Left ventricle myocardium inferior (tissue), 1 donor: ENCODE measurements around the gene PAX7. TPM values are rescaled to one million over a fixed set of nuclear protein-coding genes. Genes with fewer than 3 reads are reported as not detected.

Experiments
- DNase-seq: peaks from one replicate; pipeline ENCODE4 v3.0.0-alpha.2; 2020
- H3K27ac ChIP-seq: fragments of 200-600 bp; replicated peaks from 2 replicates; pipeline ENCODE4 v1.8.0; 2021
- H3K27me3 ChIP-seq: fragments of 200-600 bp; 2 replicates; pipeline ENCODE4 v1.8.0; 2021; ENCODE audit warnings: low read depth
- H3K36me3 ChIP-seq: fragments of 200-600 bp; 2 replicates; pipeline ENCODE4 v1.8.0; 2021
- H3K4me1 ChIP-seq: fragments of 200-600 bp; 2 replicates; pipeline ENCODE4 v1.8.0; 2021
- H3K4me3 ChIP-seq: fragments of 200-600 bp; 2 replicates; pipeline ENCODE4 v1.8.0; 2021; ENCODE audit warnings: mild to moderate bottlenecking, moderate library complexity
- H3K9me3 ChIP-seq: fragments of 200-600 bp; replicated peaks from 2 replicates; pipeline ENCODE4 v1.8.0; 2021
- intact Hi-C: fragments of 100-400 bp; cut with micrococcal nuclease; formaldehyde crosslinking; loops from one replicate; pipeline ENCODE4 v1.11.0; 2022
- total RNA-seq: library from RNA; stranded (reverse); fragmentation: NEBNext Ultra II Directional; extraction: Animal tissue kit (Norgen Biotek cat#: 25700); gene quantifications from one replicate; pipeline ENCODE4 v1.2.1, GENCODE V29; 2021
- TF ChIP-seq, protein P1 (sequence below): fragments of 200-600 bp; IDR thresholded peaks from 2 replicates; pipeline ENCODE4 v1.8.0; 2021; ENCODE audit warnings: antibody characterized with exemption, mild to moderate bottlenecking, borderline replicate concordance
- donor health status: DM: no; HTN: yes; CAD: no; lungs with severe emphysema.

Gene PAX7
- total RNA-seq, 1 donor from 2014 or later: not detected

DNA sequence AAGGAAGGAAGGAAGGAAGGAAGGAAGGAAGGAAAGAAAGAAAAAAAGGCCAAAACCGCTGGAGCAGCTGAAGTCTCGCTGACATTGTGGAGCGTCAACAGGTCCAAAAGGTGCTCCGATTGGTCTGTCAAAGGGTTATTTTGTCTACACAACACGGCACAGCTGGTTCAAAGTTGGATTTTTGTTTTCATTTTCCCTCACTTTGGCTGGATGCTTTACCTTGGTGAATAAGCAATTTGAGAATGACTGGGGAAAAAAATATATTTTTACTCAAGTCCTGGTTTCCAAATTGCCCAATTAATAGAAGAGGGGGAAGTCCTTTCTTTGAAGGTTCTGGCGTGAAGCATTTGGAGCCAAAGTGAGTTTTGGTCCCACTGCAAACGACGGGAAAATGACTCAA, 19.3 kb upstream of the PAX7 start:
- no peaks in the 10 kb centered on the region for H3K9me3 ChIP-seq
- peaks cover 97% of the 10 kb centered on the region for H3K27me3 ChIP-seq
- H3K36me3 ChIP-seq: no peaks in the 10 kb centered on the region
- H3K4me3 ChIP-seq: no peak overlapping the region
- intact Hi-C loops: no loop called here
- no peak overlapping the region for H3K27ac ChIP-seq
- TF ChIP-seq, protein P1, sequence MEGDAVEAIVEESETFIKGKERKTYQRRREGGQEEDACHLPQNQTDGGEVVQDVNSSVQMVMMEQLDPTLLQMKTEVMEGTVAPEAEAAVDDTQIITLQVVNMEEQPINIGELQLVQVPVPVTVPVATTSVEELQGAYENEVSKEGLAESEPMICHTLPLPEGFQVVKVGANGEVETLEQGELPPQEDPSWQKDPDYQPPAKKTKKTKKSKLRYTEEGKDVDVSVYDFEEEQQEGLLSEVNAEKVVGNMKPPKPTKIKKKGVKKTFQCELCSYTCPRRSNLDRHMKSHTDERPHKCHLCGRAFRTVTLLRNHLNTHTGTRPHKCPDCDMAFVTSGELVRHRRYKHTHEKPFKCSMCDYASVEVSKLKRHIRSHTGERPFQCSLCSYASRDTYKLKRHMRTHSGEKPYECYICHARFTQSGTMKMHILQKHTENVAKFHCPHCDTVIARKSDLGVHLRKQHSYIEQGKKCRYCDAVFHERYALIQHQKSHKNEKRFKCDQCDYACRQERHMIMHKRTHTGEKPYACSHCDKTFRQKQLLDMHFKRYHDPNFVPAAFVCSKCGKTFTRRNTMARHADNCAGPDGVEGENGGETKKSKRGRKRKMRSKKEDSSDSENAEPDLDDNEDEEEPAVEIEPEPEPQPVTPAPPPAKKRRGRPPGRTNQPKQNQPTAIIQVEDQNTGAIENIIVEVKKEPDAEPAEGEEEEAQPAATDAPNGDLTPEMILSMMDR: no peak
- DNase-seq: no peak
- no peaks in the 10 kb centered on the region for H3K4me1 ChIP-seq

DNA sequence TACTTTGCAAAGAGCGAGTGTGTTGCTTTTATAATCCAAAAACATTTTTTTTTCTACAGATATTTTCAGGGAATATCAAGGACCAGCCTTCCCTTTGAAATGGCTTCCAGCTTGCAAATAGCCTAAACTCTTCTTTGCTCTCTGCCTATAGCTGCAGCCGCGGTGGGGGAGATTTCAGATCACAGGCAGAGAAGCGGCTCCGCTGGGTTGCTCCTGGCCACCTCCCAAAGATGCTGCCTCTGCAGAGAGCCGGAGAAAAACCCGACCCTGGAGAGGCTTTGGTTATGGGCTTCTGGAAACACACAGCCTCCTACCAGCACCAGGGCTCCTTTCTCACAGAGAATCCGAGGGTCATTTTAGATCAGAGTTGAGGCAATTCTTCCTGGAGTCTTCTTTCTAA, 18.6 kb upstream of the PAX7 start:
- TF ChIP-seq, protein P1: no peak
- Histone ChIP-seq H3K9me3 (no peaks in the 10 kb centered on the region), H3K4me3 (no peak overlapping the region), H3K4me1 (no peaks in the 10 kb centered on the region), H3K36me3 (no peaks in the 10 kb centered on the region), H3K27me3 (peaks cover 97% of the 10 kb centered on the region), H3K27ac (no peak overlapping the region)
- intact Hi-C loops: no loop called here
- DNase-seq: no peak

DNA sequence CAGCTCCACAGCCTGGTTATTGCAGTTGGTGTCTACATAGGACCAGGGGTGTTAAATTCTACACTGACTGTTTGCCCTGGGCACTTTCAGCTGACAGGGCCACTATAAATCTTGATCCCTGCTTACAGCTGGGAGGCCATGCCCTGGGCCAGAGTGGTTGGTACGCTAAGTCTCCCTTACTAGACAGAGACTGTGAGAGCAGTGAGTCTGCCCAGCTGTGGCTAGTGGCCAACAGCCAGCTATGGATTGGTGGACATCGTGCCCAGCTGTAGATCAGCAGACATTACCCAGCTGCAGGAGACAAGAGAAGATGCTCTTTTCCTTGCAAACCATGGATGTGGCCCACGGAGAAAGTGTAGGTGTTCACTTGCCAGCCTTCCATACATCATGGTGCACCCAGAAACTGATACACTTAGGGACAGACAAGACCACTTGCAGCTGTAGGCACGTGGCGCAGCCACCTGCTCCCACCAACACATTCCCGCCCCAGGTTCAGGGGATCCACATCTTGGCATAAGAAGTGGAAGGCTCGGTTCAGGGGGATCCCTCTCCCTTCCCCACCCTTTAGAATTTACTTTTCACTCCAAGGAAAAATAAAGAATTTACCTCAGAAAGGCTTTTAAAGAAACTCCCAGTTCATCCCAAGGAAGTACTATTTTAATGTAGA, 16.4 kb upstream of the PAX7 start:
- H3K27me3 ChIP-seq: peaks cover 96% of the 10 kb centered on the region
- intact Hi-C loops: no loop called here
- TF ChIP-seq, protein P1: no peak
- H3K9me3 ChIP-seq: no peaks in the 10 kb centered on the region
- no peaks in the 10 kb centered on the region for H3K36me3 ChIP-seq
- no peak for DNase-seq
- no peak overlapping the region for H3K27ac ChIP-seq
- H3K4me1 ChIP-seq: no peaks in the 10 kb centered on the region
- no peak overlapping the region for H3K4me3 ChIP-seq

DNA sequence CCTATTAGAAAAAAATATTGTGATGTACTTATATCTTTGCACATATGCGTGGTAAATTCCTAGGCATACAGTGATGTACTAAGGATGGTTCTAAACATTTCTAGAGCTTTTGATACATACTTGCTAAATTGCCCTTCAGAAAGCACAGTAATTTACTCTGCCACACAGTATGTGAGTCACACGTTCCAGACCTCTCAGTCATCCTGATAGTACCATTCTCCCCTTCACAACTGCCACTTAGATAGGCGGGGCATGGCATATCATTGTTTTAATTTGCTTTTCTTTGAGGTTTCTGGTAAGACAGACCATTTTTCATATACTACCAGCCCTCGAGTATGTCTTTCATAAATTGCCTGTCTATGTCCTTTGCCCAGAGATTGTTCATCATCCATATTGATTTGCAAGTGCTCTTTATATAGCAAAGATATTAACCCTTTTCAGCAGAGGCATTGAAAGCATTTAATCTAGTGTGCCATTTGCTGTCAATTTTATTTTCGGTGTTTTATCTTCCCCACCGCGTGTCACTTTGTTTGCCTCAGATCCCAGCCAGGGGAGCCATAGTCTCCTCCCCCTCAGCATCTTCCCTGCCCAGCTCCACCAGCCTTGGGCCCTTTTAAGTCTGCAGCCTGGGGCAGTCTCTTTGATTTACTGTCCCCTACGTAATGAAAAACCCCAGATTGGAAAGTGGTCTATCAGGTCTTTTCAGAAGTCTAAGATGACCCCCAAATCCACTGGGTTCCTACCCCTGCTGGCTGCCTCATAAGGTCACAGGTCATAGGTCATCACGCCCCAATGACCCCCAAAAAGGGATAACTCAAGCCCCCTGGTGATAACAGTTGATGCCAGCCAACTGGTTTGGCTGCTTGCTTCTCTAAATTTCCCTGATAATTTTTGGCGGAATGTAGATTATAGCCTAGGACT, 11.8 kb upstream of the PAX7 start:
- H3K9me3 ChIP-seq: no peaks in the 10 kb centered on the region
- no peak overlapping the region for H3K4me3 ChIP-seq
- TF ChIP-seq, protein P1: no peak
- H3K27ac ChIP-seq: no peak overlapping the region
- intact Hi-C loops: no loop called here
- H3K4me1 ChIP-seq: no peaks in the 10 kb centered on the region
- H3K27me3 ChIP-seq: peaks cover 98% of the 10 kb centered on the region
- no peaks in the 10 kb centered on the region for H3K36me3 ChIP-seq
- DNase-seq: no peak

DNA sequence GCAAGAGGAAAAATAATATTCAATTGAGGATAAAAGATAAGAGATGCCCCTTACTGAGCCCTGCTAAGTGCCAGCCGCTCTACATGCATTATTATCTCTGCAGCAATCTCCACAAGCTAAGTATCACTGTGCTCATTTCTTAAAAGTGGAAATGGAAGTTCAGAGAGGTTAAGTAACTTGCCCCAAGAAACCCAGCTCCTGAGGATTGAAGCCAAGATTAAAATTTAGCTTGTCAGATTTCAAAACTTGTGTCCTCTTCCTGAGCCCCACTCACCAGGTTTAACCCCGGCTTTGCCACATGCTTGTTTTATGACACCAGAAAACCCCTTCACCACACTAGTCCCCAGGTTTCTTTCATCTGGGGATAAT, 11.2 kb upstream of the PAX7 start:
- Histone ChIP-seq H3K9me3 (no peaks in the 10 kb centered on the region), H3K4me1 (no peaks in the 10 kb centered on the region), H3K36me3 (no peaks in the 10 kb centered on the region), H3K27me3 (peaks cover 98% of the 10 kb centered on the region), H3K4me3 (no peak overlapping the region), H3K27ac (no peak overlapping the region)
- TF ChIP-seq, protein P1: no peak
- intact Hi-C loops: no loop called here
- no peak for DNase-seq
